Neural progenitor cell (in vitro differentiated cells): ENCODE results near the gene FAT1.

Experiments
- EZH2 ChIP-seq: fragments of 200-600 bp; sonication (generic); IDR thresholded peaks from 2 replicates; pipeline ENCODE4 v1.6.1; 2017; ENCODE audit warnings: antibody characterized with exemption, mild to moderate bottlenecking, moderate library complexity
- TF ChIP-seq, protein P1 (sequence below): fragments of 200-600 bp; sonication (generic); IDR thresholded peaks from 2 replicates; pipeline ENCODE4 v1.5.1; 2017; ENCODE audit warnings: antibody characterized with exemption, mild to moderate bottlenecking

DNA sequence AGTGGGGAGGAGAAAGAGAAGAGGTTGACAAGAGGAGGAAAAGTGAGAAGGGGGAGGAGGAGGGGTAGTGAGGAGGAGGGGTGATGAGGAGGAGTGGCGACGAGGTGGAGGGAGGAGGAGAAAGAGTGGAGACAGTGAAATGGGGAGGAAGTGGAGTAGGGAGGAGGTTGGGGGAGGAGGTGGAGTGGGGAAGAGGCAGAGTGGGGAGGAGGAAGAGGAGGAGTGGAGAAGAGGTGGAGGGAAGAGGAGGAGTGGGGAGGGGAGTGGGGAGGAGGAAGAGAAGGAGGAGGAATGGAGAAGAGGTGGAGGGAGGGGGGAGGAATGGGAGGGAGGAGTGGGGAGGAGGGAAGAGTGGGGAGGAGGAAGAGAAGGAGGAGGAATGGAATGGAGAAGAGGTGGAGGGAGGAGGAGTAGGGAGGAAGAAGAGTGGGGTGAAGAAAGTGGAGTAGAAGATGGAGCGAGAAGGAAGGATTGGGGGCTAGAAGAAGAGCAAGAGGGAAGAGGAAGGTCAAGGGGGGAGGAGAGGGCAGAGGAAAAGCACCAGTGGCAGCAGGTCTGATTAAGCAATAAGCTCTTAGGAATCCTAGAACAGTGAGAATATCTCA lies 118.3 kb downstream of the FAT1 start:
- TF ChIP-seq, protein P1, sequence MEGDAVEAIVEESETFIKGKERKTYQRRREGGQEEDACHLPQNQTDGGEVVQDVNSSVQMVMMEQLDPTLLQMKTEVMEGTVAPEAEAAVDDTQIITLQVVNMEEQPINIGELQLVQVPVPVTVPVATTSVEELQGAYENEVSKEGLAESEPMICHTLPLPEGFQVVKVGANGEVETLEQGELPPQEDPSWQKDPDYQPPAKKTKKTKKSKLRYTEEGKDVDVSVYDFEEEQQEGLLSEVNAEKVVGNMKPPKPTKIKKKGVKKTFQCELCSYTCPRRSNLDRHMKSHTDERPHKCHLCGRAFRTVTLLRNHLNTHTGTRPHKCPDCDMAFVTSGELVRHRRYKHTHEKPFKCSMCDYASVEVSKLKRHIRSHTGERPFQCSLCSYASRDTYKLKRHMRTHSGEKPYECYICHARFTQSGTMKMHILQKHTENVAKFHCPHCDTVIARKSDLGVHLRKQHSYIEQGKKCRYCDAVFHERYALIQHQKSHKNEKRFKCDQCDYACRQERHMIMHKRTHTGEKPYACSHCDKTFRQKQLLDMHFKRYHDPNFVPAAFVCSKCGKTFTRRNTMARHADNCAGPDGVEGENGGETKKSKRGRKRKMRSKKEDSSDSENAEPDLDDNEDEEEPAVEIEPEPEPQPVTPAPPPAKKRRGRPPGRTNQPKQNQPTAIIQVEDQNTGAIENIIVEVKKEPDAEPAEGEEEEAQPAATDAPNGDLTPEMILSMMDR: no peak
- no peak for TF ChIP-seq EZH2
